ENCODE data around the gene PYHIN1. TPM values are rescaled to one million over a fixed set of nuclear protein-coding genes. Genes with fewer than 3 reads are reported as not detected.

The PYHIN1 gene
- polyA plus RNA-seq, 1 of the 3 experiments (the other 2 are of a cell fraction): not detected

GRCh38 chr1:158999316-159000069, 68.1 kb downstream of the PYHIN1 start:
- Histone ChIP-seq H3K9me3 (no peaks in the 10 kb centered on the region), H3K79me2 (ENCODE audit: insufficient read depth) (no peaks in the 10 kb centered on the region), H3K27ac (ENCODE audit: low read depth in 2 of 2, low read length in 1 of 2) (peak overlapping the region; percentile 91 to 97), H3K27me3 (ENCODE audit: insufficient read depth) (no peaks in the 10 kb centered on the region), H4K20me1 (ENCODE audit: insufficient read depth) (no peaks in the 10 kb centered on the region), H3K4me2 (peak overlapping the region; percentile 85), H3K4me3 (ENCODE audit: low read depth in 2 of 2, low read length in 1 of 2) (peak overlapping the region; percentile 55 to 71), H3K9me2 (no peaks in the 10 kb centered on the region), H3K9ac (peak overlapping the region; percentile 73), H2AFZ (ENCODE audit: low read depth) (peak overlapping the region; percentile 96), H3F3A (replicated peaks; ENCODE audit: insufficient read depth) (peaks cover 11% of the 10 kb centered on the region), H3K36me3 (replicated peaks in 1 of 2; ENCODE audit: control insufficient read depth in 1 of 2, insufficient read depth in 2 of 2, low read length in 1 of 2) (no peaks in the 10 kb centered on the region), H3K4me1 (ENCODE audit: control insufficient read depth in 1 of 2, insufficient read depth in 2 of 2, low read depth in 1 of 2, low read length in 1 of 2) (peaks cover 0 to 6% of the 10 kb centered on the region in 2 experiments; a peak in 3 of 4 replicates)
- WGBS (ENCODE audit: low lambda C conversion rate): 9% methylated on average over 9 of the region's 11 CpGs
- ChIA-PET POLR2A (no interaction called here), CTCF (interaction anchor here (1.4 kb wide), 1 partner anchor 21 kb away, joined by 4 read pairs; no protein-coding TSS in a partner anchor)
- DNase-seq: no peak
- TF ChIP-seq FOXJ3 (CRISPR knock-in tag; IDR thresholded peaks at IDR 0.05) (no peak), CHD2 (IDR thresholded peaks at IDR 0.05; ENCODE audit: low read length, partially characterized antibody) (no peak), RXRA (IDR thresholded peaks at IDR 0.05; ENCODE audit: borderline replicate concordance, low read depth) (no peak), REST (IDR thresholded peaks at IDR 0.05; ENCODE audit: low read depth, low read length) (peak; percentile 40; the same call in 1 of the 2 replicates), JUND (IDR thresholded peaks at IDR 0.05) (no peak), GATA2 (CRISPR knock-in tag; IDR thresholded peaks at IDR 0.05) (no peak), IRF3 (IDR thresholded peaks at IDR 0.05; ENCODE audit: low read depth, low read length) (no peak), CTCF (IDR thresholded peaks at IDR 0.05) (no peak), GABPA (IDR thresholded peaks at IDR 0.05; ENCODE audit: low read depth) (no peak), MEF2A (IDR thresholded peaks at IDR 0.05; ENCODE audit: borderline replicate concordance, low read depth) (no peak), SIN3A (IDR thresholded peaks at IDR 0.05; ENCODE audit: borderline replicate concordance, low read depth, low read length) (peak; percentile 82; the same call in 1 of the 2 replicates), EP300 (IDR thresholded peaks at IDR 0.05; ENCODE audit: borderline replicate concordance in 1 of 2, low read depth in 1 of 2, low read length in 1 of 2) (no peak), USF2 (IDR thresholded peaks at IDR 0.05; ENCODE audit: borderline replicate concordance, low read depth, low read length) (no peak), EZH2phosphoT487 (IDR thresholded peaks at IDR 0.05; ENCODE audit: borderline replicate concordance, low read depth) (no peak), TAF1 (IDR thresholded peaks at IDR 0.05; ENCODE audit: borderline replicate concordance, low read depth, low read length) (peak; percentile 74; the same call in 1 of the 2 replicates), FOXM1 (IDR thresholded peaks at IDR 0.05; ENCODE audit: low read depth) (no peak), RAD21 (IDR thresholded peaks at IDR 0.05; ENCODE audit: low read length) (no peak), USF1 (IDR thresholded peaks at IDR 0.05; ENCODE audit: borderline replicate concordance, low read depth) (no peak; the same call in 1 of the 2 replicates), YY1 (IDR thresholded peaks at IDR 0.05; ENCODE audit: low read depth) (peak; percentile 53; the same call in 1 of the 2 replicates), MAX (IDR thresholded peaks at IDR 0.05; ENCODE audit: low read depth) (peak; percentile 60), MXI1 (IDR thresholded peaks at IDR 0.05; ENCODE audit: low read depth, low read length) (peak; percentile 72; the same call in 1 of the 2 replicates), NRF1 (IDR thresholded peaks at IDR 0.05; ENCODE audit: low read depth, low read length) (no peak), NFIC (IDR thresholded peaks at IDR 0.05; ENCODE audit: borderline replicate concordance) (no peak), POLR2AphosphoS5 (IDR thresholded peaks at IDR 0.05; ENCODE audit: low read depth, low read length) (peak; percentile 76), RFX5 (IDR thresholded peaks at IDR 0.05; ENCODE audit: low read length) (no peak)

Data from SK-N-SH (cell line).